WERI-Rb-1 (cell line): ENCODE data around the gene EPDR1.

ENCODE experiments used
- DNase-seq: peaks from one replicate; pipeline ENCODE4 v3.0.0-alpha.2; 2020
- H3K27ac ChIP-seq: fragments of 250-450 bp; sonication (Bioruptor Pico); 2 replicates; pipeline ENCODE4 v1.5.1; 2020; ENCODE audit warnings: mild to moderate bottlenecking, moderate library complexity
- H3K27me3 ChIP-seq: fragments of 250-450 bp; sonication (Bioruptor Pico); 2 replicates; pipeline ENCODE4 v1.5.1; 2021; ENCODE audit warnings: mild to moderate bottlenecking, low read depth, moderate library complexity; ENCODE audit not compliant: insufficient read depth, severe bottlenecking
- H3K36me3 ChIP-seq: fragments of 250-450 bp; sonication (Bioruptor Pico); 2 replicates; pipeline ENCODE4 v1.5.1; 2020; ENCODE audit warnings: mild to moderate bottlenecking, moderate library complexity
- H3K4me3 ChIP-seq: 2 replicates; pipeline ENCODE4 v1.5.1; 2011; ENCODE audit warnings: low read depth, mild to moderate bottlenecking, control low read depth, low read length
- H3K9me3 ChIP-seq: fragments of 250-450 bp; sonication (Bioruptor Pico); 2 replicates; pipeline ENCODE4 v1.5.1; 2021; ENCODE audit warnings: mild to moderate bottlenecking, moderate library complexity; ENCODE audit not compliant: severe bottlenecking
- TF ChIP-seq, protein P1 (sequence below): IDR thresholded peaks from 2 replicates; pipeline ENCODE4 v1.5.1; 2011; ENCODE audit warnings: low read depth, mild to moderate bottlenecking, control low read depth, inconsistent platforms, low read length

The EPDR1 gene

DNA sequence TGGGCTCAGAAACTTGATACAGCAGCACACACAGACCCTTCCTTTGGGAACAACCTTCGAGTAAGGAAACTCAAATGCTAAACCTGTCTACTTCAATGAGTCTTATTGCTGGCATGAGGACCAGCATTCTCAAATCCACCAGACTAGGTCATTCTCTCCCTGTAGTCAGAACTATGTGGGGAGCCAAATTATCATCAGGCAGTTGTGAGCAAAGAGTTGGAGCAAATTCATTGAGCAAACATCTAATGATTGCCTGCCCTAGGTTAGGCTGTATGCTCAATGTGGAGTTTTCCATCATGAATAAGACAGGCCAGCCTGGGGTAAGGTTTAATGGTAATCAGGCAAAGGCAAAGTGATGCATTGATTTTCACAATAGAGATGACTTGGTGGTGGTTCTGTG is 3.6 kb downstream of the EPDR1 start:
- Histone ChIP-seq H3K36me3 (no peaks in the 10 kb centered on the region; the same call in 1 of the 2 replicates), H3K4me3 (no peak overlapping the region), H3K27ac (no peak overlapping the region), H3K27me3 (no peaks in the 10 kb centered on the region), H3K9me3 (no peaks in the 10 kb centered on the region)
- TF ChIP-seq, protein P1, sequence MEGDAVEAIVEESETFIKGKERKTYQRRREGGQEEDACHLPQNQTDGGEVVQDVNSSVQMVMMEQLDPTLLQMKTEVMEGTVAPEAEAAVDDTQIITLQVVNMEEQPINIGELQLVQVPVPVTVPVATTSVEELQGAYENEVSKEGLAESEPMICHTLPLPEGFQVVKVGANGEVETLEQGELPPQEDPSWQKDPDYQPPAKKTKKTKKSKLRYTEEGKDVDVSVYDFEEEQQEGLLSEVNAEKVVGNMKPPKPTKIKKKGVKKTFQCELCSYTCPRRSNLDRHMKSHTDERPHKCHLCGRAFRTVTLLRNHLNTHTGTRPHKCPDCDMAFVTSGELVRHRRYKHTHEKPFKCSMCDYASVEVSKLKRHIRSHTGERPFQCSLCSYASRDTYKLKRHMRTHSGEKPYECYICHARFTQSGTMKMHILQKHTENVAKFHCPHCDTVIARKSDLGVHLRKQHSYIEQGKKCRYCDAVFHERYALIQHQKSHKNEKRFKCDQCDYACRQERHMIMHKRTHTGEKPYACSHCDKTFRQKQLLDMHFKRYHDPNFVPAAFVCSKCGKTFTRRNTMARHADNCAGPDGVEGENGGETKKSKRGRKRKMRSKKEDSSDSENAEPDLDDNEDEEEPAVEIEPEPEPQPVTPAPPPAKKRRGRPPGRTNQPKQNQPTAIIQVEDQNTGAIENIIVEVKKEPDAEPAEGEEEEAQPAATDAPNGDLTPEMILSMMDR = no peak
- no peak for DNase-seq

DNA sequence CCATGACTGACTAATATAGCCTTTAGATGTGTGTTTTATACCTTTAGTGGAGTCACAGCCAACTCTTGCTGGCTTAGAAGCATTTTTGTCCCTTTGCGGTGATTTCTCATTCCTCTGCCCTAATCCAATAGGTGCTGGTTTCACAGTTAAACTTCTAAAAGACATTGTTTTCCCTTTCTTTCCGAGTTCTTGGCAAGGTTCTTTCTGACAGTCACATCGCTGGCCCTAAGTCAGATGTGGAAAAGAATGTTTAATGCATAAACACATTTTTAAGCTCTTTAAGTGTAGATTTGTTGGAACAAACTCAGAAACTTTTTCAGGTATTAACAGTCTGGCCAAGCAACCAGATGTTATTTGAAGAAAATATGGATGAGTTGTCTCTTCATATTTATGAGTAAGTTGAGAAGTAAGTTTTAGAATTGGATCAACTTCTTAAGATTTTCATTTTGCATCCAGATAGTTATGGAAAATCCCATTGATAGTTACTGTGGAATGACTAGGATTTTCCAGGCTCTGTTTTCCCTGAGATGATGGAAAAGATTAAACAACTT is 4.1 kb downstream of the EPDR1 start:
- Histone ChIP-seq H3K27ac (no peak overlapping the region), H3K36me3 (no peaks in the 10 kb centered on the region; the same call in 1 of the 2 replicates), H3K27me3 (no peaks in the 10 kb centered on the region), H3K4me3 (no peak overlapping the region), H3K9me3 (no peaks in the 10 kb centered on the region)
- TF ChIP-seq, protein P1 = no peak
- DNase-seq = no peak

DNA sequence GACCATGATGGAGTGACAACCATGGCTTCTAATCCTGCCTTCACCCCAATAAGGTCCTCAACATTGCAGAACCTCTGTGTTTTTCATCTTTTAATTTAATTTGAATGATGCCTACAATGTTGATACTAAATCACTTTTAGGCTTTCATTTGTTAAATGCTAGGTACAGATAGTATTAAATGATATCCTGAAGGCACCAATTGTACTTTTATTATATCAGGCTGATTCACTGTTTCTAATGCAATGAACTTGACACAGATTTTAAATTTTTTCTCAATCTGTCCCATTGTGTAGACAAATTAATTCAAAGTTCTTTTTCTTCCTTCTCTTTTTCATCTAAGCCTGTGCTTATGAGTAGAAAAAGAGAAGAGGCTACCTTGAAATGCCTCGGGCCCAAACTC is 5.2 kb downstream of the EPDR1 start:
- Histone ChIP-seq H3K4me3 (no peak overlapping the region), H3K27ac (no peak overlapping the region), H3K36me3 (no peaks in the 10 kb centered on the region; the same call in 1 of the 2 replicates), H3K27me3 (no peaks in the 10 kb centered on the region), H3K9me3 (no peaks in the 10 kb centered on the region)
- TF ChIP-seq, protein P1 = no peak
- DNase-seq = no peak

DNA sequence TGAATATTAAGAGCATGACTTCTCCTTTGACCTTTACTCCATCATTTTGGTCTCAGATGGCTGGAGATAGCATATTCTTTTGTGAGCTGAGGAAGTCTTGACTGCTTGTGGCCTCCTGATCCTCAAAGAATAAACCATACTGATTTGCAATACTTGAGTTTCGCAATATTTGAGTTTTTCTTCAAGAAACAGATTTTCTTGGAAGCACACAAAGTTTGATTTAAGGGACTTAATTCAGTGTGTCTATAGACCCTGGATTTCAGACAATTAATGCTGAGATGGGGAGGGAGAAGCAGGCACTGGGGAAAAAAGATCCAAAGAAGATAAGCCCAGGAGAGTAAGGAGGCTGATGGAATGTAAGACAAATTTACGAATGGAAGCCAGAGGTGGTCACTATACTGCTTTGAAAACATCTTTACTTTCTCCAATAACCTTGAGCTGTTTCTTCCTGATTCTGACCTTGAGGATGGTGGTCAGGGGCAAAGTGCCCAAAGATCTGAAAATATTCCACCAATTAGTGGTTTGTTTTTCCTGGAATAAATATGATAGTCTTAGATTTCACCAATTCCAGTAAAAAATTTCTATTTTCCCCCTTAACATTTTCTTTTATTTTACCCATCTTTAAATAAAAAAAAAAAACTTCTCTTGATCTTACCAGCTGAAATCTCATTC is 7.5 kb downstream of the EPDR1 start:
- DNase-seq = no peak
- Histone ChIP-seq H3K9me3 (no peaks in the 10 kb centered on the region), H3K36me3 (no peaks in the 10 kb centered on the region; the same call in 1 of the 2 replicates), H3K4me3 (no peak overlapping the region), H3K27me3 (no peaks in the 10 kb centered on the region), H3K27ac (no peak overlapping the region)
- TF ChIP-seq, protein P1 = no peak

DNA sequence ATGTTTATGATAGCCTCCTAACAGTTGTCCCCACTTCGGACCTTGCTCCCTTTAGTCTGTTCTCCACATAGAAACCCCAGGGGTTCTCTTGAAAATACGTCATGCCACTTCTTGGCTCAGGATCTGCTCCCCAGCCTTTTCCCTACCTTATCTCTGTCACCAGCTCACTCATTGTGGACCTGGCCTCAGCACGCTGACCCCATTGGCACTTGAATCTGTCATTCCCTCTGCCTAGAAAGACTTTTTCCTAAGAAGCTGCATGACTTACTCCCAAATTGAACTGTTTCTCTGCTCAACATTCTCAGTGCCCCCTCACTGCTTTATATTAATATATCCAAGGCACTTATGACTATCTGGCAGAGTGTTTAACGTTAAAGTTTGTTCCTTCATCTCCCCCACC is 8.4 kb downstream of the EPDR1 start:
- Histone ChIP-seq H3K27ac (no peak overlapping the region), H3K9me3 (no peaks in the 10 kb centered on the region), H3K4me3 (no peak overlapping the region), H3K36me3 (no peaks in the 10 kb centered on the region; the same call in 1 of the 2 replicates), H3K27me3 (no peaks in the 10 kb centered on the region)
- DNase-seq = no peak
- TF ChIP-seq, protein P1 = no peak
